ENCODE measurements around the gene ABCA1. TPM values are rescaled to one million over a fixed set of nuclear protein-coding genes. Genes with fewer than 3 reads are reported as not detected.

ABCA1 gene
- total RNA-seq, 1 donor from 2014 or later: 36.5 TPM

DNA sequence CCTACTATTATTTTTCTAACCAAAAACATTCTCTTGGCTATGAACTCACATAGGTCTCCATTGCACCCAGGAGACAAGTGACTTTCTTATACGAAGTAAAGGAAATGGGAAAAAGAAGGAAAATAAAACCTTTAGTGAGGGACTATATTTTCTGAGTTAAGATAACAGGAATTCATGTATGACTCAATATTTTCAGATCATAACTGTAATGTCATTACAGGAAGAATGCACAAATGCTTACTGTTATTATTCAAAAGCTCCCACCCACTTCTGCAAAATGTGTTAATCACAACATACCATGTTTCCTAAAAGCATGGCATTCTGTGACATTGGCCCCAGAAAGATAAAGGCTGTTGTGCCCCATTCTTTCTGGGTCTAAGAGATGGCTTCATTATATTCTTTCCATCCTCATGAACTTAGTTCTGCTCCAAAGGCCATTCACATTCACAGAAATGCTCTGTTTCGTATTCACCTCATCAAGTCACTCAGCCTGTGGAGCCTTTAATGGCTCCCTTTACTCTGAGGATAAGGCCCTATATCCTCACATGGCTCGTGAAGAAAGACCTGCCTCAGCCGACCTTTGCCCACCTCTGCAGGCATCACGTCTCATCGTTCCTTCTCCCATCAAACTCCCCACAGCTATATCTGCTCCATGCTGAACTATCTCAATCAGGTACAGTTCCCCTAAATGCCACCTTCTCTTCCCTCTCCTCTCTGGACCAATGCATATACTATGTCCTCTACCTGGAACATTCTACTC is 77.0 kb downstream of the ABCA1 start:
- no peak for DNase-seq (ENCODE audit: extremely low read depth, low read depth, low spot score)

DNA sequence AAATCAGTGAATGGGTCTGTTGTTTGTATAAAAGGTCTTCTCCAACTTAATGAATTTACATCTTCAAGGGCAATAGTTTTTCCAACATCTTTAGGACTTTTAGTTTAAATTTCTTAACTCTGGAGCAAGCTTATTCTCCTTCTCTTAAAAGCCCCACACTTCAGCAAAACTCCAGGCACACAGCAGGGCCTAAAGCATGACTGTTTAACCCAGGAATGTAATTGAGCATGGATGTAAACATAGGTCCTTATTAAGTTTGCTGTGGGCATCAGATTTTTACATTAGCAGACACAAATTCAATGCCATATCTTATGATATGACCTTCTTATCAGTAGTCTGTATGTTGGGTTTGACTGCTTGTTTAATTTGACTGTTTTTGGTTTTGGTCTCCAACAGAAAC is 78.9 kb downstream of the ABCA1 start:
- DNase-seq (ENCODE audit: extremely low read depth, low read depth, low spot score): no peak

DNA sequence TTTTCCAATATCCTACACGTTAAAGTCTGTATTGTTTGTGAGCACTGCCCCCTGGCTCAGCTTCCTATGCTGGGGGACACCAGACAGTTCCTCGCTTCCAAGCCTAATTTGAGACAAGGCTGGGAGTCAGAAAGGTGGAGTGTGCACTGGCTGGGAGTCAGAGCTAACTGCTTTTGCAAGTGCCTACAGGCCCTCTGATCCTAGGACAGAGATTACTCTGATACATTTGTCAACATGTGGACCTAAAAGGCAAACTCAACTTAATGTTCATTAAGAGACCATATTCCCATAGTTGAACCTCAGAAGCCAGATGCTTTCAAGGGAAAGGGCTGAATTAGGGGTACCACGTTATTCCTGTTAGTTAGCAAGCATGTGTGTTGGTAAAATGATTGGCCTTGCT is 83.2 kb downstream of the ABCA1 start:
- no peak for DNase-seq (ENCODE audit: extremely low read depth, low read depth, low spot score)

DNA sequence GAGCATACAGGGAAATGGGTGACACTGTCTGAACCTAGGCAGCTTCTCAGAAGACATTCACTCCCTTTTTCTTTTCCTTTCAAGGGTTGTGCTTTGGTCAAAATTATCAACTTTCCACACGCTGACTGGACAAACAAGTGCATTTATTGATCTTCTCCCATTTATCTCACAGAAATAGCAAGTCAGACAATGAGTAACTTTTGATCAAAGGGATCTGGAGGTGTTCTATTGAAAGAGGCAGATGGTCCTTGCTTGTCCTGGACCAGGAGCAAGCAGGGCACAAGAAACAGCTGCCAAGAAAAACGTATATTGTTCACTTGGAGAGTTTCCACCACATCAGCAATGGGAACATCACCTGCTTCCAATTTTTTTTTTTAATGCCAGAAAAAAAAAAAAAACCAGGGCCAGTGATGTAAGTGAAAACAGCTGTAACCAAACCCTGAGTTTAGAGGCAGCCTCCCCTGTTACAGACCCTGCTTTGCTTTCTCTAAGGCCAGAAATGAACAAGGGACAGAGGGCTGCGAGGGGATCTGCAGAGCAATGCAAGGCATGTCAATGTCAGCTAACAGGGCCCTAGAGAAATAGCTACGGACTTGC is 84.2 kb downstream of the ABCA1 start:
- no peak for DNase-seq (ENCODE audit: extremely low read depth, low read depth, low spot score)

DNA sequence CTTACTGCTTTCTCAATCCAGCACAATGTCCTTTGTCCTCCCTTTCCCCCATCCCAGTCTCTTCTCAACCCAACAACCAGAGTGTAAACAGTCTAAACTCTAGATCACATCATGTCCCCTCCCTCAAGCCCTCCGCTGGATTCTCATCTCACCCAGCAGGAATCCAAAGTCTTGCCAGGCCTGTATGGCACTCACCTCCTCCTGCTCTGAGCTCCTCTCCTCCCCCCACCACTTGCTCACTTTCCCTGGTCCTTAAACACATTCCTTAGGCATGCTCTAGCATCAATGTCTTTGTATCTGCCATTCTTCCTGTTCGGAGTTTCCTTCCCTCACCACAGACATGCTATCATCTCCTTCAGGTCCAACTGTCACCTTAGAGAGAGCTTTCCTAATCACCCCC is 85.3 kb downstream of the ABCA1 start:
- no peak for DNase-seq (ENCODE audit: extremely low read depth, low read depth, low spot score)

DNA sequence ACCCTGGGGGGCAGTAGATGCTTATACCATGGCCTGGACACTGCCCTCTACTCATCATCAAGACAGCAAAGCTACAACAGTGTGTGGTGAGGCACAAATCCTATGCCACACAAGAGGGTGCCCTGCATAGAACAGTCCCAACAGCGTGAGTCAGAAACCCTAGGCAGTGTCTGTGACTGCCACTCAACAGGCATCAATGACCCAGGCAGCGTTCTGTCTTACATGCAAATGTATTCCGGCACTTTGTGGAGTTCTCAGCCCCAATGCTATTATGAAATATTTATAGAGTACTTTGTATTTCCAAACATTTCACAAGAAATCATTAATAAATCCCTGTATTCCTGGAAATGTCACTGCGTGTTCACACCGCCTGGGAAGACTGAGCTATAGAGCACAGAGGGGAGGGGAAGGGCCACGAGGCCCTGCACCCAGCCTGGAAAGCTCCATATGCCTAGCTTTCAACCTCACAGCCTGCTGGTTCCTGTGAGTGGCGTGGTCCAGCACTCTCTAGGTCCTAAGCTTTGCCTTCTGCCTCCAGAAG is 86.3 kb downstream of the ABCA1 start:
- DNase-seq (ENCODE audit: extremely low read depth, low read depth, low spot score): no peak

DNA sequence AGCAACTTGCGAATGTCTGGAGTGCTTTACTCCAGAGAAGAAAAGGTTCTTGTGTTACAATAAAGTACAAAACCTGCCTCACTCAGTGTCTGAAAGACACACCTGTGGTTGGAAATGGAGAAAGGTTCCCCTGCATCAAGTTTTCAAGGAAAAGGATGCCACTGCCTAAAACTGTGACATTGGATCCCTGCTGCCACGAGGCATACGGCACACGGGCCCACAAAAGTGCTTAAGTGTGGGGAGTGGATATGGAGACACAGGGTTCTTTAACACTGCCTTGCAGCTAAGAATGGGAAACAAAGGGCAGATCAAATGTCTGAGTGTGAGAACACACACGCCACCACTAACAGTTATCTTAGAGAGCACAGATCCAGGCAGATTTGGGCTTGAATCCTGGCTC is 89.0 kb downstream of the ABCA1 start:
- no peak for DNase-seq (ENCODE audit: extremely low read depth, low read depth, low spot score)

DNA sequence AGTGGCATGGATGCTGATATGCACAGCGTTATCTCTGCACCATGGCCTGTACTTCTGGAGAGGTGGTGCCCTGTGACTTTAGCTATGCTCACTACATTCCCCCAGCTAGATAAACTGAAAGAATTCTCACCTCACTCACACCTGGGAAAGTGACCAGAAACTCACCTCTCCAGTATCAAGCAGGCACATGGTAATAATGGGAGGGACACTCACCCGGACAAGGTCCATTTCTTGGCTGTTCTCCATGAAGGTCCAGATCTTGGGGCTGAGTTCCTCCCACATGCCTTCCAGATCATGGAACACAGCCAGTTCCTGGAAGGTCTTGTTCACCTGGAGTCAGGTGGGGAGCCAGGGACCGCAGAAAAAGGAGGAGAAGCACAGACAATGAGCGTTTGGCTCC is 91.2 kb downstream of the ABCA1 start:
- DNase-seq (ENCODE audit: extremely low read depth, low read depth, low spot score): no peak

DNA sequence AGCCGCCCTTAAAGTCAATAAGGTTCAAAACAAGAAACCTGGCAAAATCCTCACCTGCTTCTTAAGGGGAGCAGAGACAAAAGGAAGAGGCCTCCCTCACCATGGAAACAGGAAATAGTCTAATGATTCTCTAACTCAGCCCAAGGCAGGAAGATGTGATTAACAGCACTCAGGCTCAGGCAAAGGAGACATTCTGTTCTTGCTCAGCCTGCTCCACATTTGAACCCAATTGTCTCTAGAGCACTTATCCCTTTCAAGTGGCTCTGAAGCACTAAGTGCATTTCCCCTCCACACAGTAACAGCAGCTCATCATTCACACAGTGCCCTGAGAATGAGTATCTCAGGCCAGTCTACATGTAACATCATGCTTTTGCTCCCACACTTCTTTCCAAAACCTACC is 91.7 kb downstream of the ABCA1 start:
- DNase-seq (ENCODE audit: extremely low read depth, low read depth, low spot score): no peak

DNA sequence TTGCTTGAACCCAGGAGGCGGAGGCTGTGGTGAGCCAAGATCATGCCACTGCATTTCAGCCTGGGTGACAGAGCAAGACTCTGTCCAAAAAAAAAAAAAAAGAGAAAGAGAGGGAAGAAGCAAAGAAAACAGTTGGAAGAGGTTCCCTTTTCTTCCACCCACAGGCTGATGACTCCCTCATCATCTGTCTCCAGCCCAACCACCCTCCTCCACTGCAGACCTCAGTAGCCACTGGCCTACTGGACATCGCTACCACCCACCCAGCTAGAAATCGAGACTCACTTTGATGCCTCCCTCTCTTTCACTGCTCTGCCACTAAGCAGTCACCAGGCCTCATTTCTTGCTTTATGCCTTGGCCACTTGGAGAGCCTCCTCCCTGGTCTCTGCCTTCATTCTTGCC is 92.8 kb downstream of the ABCA1 start:
- no peak for DNase-seq (ENCODE audit: extremely low read depth, low read depth, low spot score)

DNA sequence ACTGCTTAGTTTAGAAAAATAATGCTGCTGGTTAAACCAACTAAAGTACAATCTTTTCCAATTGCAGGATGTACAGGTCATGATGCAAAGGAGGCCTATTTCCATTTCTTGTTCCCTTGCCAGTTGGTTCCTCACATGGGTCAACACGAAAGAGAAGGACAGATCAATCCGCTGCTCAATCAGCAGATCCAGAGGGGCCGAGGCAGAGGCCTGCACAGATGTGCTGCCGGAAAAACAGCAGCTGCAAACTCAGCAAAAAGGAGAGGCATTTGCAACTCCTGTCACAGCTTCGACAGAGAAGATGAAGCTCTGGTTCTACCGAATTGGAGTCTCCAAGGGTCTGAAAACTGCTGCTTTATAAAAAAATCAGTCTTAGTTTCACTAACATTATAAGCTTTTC is 94.3 kb downstream of the ABCA1 start:
- DNase-seq (ENCODE audit: extremely low read depth, low read depth, low spot score): no peak

DNA sequence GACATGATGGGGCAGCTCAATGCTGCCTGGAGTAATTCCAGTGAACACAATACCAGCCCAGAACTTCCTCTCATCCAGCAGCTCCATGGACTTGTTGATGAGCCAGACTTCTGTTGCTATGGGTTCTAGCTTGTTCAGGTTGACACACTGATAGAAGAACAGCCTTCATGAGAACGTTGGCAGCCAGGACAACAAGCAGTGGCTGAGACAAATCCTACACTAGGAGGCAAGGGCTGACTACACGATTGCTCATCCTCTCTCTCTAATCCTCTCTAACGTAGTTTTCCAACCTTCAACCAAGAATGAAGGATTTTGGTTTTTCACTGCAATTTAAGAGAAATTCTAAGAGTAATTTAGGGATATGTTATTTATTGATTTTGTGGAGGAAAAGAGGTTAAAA is 96.3 kb downstream of the ABCA1 start:
- no peak for DNase-seq (ENCODE audit: extremely low read depth, low read depth, low spot score)

DNA sequence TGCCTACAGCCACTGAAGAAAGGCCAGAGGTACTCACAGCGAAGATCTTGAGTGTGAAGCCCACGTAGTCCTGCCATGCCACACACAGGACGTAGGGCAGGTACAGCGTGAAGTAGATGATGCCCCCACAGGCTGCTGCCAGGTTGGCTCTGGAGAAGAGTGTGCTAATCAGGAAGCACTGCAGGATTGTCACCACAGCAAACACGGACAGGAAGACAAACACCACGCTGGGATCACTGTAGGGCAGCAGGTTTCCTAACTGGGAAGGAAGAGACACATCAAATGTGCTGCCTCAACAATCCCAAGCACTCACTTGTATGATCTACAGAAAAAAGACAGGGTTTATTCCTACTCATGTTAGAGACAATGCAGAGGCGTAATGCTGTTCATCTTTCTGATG is 101.0 kb downstream of the ABCA1 start:
- no peak for DNase-seq (ENCODE audit: extremely low read depth, low read depth, low spot score)

DNA sequence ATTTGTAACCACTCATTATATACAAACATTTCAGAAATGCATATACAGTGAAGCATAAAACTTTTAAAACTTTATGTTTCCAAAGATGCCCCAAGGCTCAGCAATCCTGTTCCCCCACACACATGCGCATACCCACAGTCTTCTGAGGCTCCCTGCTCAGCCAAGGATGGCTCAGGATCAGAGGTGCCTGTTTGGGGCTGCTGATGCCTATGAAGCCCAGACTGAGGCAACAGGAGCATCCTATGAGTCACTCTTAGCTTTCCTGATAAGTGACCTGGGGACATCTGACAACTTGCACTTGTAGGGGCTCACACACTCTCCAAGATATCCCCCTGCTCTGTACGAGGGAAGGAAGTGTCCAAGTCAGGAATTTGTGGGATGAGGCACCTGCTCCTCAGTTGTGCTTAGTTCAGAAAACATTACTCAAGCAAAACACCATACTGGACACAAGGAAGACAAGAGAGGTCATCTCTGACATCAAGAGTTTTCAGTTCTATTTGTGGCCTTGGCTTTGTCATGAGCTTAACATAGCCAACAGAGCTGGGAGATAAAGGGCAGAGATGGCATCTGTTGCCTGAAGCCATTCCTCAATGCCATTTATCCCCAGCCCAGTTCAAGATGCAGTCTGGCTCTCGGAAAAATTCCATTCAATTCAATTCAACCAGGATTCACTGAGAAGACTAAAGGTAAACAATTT is 101.7 kb downstream of the ABCA1 start:
- no peak for DNase-seq (ENCODE audit: extremely low read depth, low read depth, low spot score)

DNA sequence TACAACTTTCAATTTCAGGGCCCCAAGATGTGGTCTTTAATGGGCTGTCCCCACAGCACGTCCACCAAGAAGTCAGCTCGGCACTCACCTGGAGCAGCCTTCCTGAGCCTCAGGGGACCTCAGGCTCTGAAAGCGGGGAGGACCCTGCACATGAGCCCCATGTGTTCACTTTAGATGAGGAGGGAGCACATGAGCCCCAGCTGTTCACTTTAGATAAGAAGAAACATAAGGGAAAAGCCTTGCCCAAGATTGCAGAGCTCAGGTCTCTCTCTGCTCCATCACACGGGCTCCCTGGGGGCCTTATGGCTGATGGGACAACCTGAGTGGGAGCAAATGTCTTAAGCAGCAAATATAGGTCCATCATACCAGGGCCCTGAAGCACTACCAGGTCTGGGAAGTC is 107.6 kb downstream of the ABCA1 start:
- no peak for DNase-seq (ENCODE audit: extremely low read depth, low read depth, low spot score)

DNA sequence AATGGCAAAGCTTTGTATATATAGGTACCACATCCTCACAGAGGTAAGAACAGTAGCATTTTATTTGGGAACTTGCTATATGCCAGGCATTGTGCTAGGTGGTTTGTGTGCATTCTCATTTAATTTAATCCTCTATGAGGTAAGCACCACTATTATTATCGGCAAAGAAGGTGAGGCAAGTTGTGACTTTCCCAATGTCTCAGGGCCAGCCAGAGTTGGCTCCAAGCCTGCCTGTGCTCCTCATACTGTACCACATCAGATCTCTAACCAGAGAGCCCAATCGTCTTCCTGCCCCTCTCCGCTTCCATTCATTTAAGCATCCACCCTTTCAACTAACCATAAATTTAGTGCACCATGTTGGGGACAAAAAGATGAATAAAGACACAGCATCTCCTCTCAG is 108.9 kb downstream of the ABCA1 start:
- no peak for DNase-seq (ENCODE audit: extremely low read depth, low read depth, low spot score)

DNA sequence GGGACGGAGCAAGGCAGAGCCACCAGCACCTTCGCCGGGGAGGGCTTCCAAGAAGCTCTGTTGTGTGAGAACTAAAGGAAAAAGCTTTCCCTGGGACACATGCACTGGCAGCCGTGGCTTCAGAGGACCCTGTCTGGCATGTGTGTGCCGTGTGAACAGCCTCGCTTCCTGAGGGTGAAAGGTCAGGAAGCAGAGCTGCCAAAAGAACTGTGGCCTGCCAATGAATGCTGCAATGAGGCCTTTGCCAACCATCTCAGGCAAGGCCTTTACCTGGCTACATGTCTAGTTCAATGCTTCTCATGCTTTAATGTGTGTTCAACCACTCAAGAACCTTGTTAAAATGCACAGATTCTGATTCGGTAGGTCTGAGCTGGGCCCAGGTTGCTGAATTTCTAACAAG is 110.5 kb downstream of the ABCA1 start:
- no peak for DNase-seq (ENCODE audit: extremely low read depth, low read depth, low spot score)

DNA sequence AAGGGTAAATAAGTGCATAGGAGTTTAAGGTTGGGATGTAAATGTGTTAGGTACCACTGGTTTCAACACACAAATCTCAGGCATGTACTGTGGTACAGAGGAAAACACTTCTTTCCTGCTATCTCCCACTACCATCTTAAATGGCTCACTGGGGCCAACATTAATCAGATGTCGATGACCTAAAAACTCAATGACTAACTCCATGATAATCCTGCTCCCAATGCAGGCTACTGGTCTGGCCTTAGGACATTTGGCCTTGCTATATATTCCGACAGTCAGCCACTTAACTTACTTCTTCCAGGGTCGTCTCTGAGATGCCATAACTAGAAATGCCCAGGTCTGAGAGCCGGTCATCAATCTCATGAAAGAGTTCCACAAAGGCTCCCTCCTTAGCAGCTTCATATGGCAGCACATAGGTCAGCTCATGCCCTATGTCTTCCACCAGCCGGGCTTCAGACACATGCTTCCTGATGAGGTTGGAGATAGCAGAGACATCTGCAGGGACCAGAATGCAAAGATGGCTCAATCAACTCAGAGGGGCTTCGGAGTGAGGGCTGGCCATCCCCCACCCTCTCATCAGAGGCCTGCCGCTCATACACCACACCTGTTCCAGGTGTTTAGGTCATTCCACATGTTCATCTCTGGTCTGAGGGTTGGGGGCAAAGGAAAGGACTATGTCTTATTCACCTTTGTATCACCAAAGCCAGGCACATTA is 111.9 kb downstream of the ABCA1 start:
- no peak for DNase-seq (ENCODE audit: extremely low read depth, low read depth, low spot score)

DNA sequence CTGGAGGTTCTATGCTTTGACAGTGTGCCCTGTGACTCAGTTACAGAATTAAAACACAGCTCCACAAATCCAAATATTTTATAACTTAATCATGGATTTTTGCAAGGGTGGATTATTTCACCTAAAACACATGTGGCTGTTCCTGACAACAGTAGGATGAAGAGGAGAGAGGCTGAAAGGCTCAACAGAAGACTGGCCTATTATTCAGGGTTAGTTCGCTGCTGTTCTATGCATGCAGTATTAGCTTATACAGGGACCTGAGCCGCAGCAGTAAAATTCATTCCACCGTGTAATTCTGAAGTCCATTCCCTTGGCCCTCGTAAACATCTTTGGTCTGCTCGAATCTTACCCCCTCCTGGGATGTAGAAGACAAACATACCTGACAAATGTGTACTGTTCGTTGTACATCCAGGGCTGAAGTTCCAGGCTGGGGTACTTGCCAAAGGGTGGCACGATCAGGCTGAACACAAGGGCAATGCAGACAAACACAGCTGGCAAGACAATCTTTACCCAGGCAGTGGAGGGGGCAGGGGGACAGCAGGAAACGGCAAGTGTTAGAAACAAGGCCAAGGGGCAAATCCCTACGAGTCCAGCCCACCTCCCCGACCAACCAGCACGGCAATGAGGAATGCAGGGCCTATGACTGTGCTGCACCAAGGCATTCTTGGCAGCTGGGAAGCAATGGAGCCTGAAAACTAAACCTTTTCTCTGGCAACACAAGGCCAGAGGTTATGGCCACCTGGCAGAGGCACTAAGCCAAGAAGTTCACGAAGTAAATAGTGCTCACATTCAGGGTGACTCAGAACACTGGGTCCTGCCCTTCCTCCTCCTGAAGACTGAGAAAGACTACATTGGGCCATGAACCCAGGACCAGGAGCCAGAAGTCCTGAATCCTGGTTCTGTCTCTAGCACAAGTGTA is 117.3 kb downstream of the ABCA1 start:
- DNase-seq (ENCODE audit: extremely low read depth, low read depth, low spot score): no peak

DNA sequence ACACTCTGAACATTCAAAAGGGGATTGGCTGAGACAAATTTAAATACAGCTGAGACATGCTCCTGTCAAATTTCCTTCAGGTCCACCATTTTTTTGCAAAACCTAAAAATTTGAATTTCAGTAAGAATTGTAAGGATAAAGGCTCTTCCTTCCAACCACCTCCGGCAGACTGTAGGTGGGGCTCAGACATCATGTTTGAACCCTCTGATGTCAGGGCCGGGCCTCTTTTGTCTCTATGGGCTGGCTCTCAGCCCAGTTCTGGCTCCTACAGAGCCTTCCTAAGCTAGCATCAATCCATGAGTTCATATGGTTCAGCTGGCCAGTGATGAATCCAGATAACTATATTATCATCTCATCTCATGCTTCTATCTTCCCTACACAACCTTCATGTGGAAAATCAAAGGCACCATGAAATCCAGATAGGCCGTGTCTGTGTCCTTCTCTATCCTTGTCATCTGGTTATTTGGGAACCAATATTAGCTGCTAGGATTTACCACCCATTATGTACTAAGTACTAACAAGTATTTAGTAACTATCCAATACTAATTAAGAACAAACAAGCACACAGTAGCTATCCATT is 119.8 kb downstream of the ABCA1 start:
- DNase-seq (ENCODE audit: extremely low read depth, low read depth, low spot score): no peak
